Measurements from ENCODE around the gene KAT8. TPM values are rescaled to one million over a fixed set of nuclear protein-coding genes. Genes with fewer than 3 reads are reported as not detected.

Gene KAT8
- total and polyA plus RNA-seq, 2 of the 13 experiments (the other 11 are each of a cell fraction or from before 2014, with no cell fraction given), result 79.0 to 84.2 TPM

DNA sequence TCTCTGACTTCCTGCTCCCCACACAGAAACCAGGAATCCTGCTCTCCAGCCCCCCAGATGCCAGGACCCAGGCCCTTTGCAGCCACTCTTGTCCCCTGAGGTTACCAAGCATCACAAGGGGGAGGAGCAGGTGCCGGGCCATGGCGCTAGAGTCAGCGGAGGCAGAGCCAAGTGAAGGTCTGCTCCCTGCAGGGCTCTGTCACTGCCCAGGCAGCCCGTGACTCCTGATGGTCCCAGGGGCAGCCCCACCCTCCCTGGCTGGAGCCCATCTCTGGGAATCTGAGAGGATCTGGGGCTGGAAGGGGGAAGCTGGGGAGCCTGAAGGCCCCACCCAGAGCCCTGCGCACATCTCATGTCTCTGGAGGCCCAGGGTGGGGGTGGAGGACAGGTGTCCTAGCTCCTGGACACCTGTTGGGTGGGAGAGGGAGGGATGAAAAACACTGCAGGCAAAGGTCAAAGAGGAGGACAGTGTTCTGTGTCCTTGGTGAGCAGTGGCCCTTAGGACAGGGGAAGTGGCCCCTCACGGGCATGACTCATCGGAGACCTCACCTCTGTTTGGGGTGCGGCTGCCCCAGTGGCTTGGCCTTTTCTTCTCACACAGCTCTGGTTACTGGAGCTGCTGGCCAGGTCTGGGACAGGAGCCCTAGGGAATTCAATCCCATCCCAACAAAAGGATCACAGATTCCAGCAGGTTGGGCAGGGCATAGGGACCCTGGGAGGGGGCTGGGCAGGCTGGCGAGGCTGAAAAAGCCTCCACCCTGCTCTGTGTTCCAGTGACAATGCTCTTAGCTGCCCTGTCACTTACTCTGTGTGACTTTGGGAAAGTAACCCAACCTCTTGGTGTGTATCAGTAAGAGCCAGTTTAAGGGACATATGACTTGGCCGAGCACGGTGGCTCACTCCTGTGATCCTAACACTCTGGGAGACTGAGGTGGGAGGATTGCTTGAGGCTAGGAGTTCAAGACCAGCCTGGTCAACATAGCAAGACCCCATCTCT is 32.7 kb downstream of the KAT8 start, which contains the start of gene PRSS36:
TSS of gene PRSS36 (minus strand) at position 173 of the 997 bp plus-strand sequence. CDS start at position 142, 31 bp downstream.
- in situ Hi-C loops (cut with HindIII; ENCODE audit: extremely low pct_ligation_motif_present, low pct_unique_long_range_greater_than_20kb), result no loop called here
- Histone ChIP-seq H3K27me3 (ENCODE audit: control insufficient read depth in 1 of 2, insufficient read depth in 2 of 2, low read length in 2 of 2) (peaks cover 1 to 35% of the 10 kb centered on the region in 2 experiments; a peak in 4 of 5 replicates), H3K27ac (ENCODE audit: extremely low read length, insufficient read depth, low read length) (no peak within 1 kb of the TSS), H3K4me1 (ENCODE audit: insufficient read depth, low read length) (peaks cover 31% of the 10 kb centered on the region), H4K20me1 (ENCODE audit: insufficient read depth, low read length) (no peaks in the 10 kb centered on the region), H3K79me2 (ENCODE audit: insufficient read depth, low read length) (no peaks in the 10 kb centered on the region), H3K9me3 (ENCODE audit: low read length) (no peaks in the 10 kb centered on the region), H3K4me2 (ENCODE audit: low read depth, low read length) (0 out of 2 replicates have a peak within 1 kb of the TSS, but pooled peaks have one; percentile 2), H3K9ac (ENCODE audit: insufficient read depth, low read depth, low read length) (no peak within 1 kb of the TSS), H3K4me3 (replicated peaks in 1 of 3; ENCODE audit: insufficient read depth in 1 of 3, low read depth in 2 of 3, low read length in 3 of 3) (no peak within 1 kb of the TSS; a peak in 1 of 6 replicates), H3K36me3 (replicated peaks in 1 of 2; ENCODE audit: control insufficient read depth in 1 of 2, insufficient read depth in 2 of 2, low read length in 2 of 2) (no peaks in the 10 kb centered on the region), H2AFZ (ENCODE audit: low read length) (no peak within 1 kb of the TSS)
- intact Hi-C loops (cut with micrococcal nuclease; ENCODE audit: unreplicated experiment), result loop anchor here (10.0 kb wide), 1 partner anchor 195 kb away; the partner anchor contains the start of gene SETD1A
- DNase-seq (ENCODE audit: low spot score) (no peak), FAIRE-seq (no peak), ATAC-seq (peak; percentile 67)
- 10% methylated on average over 10 of the region's 11 CpGs for WGBS (ENCODE audit: low lambda C conversion rate)
- CTCF ChIA-PET (ENCODE audit: low intra/inter-chr PET ratio, low total read pairs), result no interaction called here
- POLR2A ChIA-PET, result interaction anchor here (0.8 kb wide), 1 partner anchor 10 kb away, joined by 3 read pairs; no protein-coding TSS in a partner anchor
- no TSS peak for BruUV-seq (replicated peaks)
- TF ChIP-seq ZNF3 (CRISPR knock-in tag; IDR thresholded peaks at IDR 0.05) (no peak), SOX6 (IDR thresholded peaks at IDR 0.05) (no peak), SOX6 (CRISPR knock-in tag; IDR thresholded peaks at IDR 0.05) (0 out of 2 replicates have a peak, but pooled peaks have one; percentile 13), MZF1 (CRISPR knock-in tag; IDR thresholded peaks at IDR 0.05; ENCODE audit: borderline replicate concordance) (peak; percentile 35; the same call in 1 of the 2 replicates), ZNF567 (CRISPR knock-in tag; IDR thresholded peaks at IDR 0.05; ENCODE audit: borderline replicate concordance) (no peak), KDM1A (CRISPR knock-in tag; IDR thresholded peaks at IDR 0.05) (no peak), ZFP36L2 (CRISPR knock-in tag; IDR thresholded peaks at IDR 0.05) (no peak), ATM (IDR thresholded peaks at IDR 0.05; ENCODE audit: borderline replicate concordance) (no peak), SP1 (IDR thresholded peaks at IDR 0.05) (no peak), SP1 (CRISPR knock-in tag; IDR thresholded peaks at IDR 0.05) (no peak), MAX (IDR thresholded peaks at IDR 0.05) (no peak), PHF5A (CRISPR knock-in tag; IDR thresholded peaks at IDR 0.05; ENCODE audit: low read depth, unreplicated experiment) (no peak)
- TF ChIP-seq, protein P1, sequence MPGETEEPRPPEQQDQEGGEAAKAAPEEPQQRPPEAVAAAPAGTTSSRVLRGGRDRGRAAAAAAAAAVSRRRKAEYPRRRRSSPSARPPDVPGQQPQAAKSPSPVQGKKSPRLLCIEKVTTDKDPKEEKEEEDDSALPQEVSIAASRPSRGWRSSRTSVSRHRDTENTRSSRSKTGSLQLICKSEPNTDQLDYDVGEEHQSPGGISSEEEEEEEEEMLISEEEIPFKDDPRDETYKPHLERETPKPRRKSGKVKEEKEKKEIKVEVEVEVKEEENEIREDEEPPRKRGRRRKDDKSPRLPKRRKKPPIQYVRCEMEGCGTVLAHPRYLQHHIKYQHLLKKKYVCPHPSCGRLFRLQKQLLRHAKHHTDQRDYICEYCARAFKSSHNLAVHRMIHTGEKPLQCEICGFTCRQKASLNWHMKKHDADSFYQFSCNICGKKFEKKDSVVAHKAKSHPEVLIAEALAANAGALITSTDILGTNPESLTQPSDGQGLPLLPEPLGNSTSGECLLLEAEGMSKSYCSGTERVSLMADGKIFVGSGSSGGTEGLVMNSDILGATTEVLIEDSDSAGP (CRISPR knock-in tag; IDR thresholded peaks at IDR 0.05; ENCODE audit: borderline replicate concordance), result peak; percentile 17; the same call in 1 of the 2 replicates
- TF ChIP-seq, protein P2, sequence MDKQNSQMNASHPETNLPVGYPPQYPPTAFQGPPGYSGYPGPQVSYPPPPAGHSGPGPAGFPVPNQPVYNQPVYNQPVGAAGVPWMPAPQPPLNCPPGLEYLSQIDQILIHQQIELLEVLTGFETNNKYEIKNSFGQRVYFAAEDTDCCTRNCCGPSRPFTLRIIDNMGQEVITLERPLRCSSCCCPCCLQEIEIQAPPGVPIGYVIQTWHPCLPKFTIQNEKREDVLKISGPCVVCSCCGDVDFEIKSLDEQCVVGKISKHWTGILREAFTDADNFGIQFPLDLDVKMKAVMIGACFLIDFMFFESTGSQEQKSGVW (CRISPR knock-in tag; IDR thresholded peaks at IDR 0.05; ENCODE audit: borderline replicate concordance), result no peak
- TF ChIP-seq, protein P3, sequence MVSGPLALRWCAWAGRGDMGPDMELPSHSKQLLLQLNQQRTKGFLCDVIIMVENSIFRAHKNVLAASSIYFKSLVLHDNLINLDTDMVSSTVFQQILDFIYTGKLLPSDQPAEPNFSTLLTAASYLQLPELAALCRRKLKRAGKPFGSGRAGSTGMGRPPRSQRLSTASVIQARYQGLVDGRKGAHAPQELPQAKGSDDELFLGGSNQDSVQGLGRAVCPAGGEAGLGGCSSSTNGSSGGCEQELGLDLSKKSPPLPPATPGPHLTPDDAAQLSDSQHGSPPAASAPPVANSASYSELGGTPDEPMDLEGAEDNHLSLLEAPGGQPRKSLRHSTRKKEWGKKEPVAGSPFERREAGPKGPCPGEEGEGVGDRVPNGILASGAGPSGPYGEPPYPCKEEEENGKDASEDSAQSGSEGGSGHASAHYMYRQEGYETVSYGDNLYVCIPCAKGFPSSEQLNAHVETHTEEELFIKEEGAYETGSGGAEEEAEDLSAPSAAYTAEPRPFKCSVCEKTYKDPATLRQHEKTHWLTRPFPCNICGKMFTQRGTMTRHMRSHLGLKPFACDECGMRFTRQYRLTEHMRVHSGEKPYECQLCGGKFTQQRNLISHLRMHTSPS (CRISPR knock-in tag; IDR thresholded peaks at IDR 0.05; ENCODE audit: low read depth), result no peak
- TF ChIP-seq, protein P4, sequence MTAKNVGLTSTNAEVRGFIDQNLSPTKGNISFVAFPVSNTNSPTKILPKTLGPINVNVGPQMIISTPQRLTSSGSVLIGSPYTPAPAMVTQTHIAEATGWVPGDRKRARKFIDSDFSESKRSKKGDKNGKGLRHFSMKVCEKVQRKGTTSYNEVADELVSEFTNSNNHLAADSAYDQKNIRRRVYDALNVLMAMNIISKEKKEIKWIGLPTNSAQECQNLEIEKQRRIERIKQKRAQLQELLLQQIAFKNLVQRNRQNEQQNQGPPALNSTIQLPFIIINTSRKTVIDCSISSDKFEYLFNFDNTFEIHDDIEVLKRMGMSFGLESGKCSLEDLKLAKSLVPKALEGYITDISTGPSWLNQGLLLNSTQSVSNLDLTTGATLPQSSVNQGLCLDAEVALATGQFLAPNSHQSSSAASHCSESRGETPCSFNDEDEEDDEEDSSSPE (CRISPR knock-in tag; IDR thresholded peaks at IDR 0.05), result no peak

Measured in HepG2 (cell line).